Measurements from ENCODE around the gene ADAMTS8.

ADAMTS8 gene

DNA sequence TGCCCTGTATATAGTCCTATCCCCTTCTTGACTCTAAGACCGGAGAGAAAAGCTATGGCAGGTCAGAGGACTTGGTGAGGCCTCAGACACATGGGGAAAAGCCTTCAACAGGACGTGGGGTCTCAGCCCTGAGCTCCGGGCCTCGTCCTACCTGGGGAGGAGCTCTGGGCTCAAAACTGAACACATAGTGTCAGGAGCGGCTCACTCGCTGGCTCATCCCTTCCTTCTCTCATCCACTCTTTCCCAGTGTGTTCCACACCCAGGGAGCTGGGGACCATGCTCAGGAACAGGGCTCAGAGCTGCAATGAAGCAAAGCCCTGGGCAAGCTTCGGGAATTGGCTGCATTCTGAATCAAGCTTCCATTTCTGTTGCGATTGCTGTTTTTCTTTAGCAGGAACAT is 34.5 kb upstream of the ADAMTS8 start:
- DNase-seq (ENCODE audit: low read depth in 2 of 2): no peak

DNA sequence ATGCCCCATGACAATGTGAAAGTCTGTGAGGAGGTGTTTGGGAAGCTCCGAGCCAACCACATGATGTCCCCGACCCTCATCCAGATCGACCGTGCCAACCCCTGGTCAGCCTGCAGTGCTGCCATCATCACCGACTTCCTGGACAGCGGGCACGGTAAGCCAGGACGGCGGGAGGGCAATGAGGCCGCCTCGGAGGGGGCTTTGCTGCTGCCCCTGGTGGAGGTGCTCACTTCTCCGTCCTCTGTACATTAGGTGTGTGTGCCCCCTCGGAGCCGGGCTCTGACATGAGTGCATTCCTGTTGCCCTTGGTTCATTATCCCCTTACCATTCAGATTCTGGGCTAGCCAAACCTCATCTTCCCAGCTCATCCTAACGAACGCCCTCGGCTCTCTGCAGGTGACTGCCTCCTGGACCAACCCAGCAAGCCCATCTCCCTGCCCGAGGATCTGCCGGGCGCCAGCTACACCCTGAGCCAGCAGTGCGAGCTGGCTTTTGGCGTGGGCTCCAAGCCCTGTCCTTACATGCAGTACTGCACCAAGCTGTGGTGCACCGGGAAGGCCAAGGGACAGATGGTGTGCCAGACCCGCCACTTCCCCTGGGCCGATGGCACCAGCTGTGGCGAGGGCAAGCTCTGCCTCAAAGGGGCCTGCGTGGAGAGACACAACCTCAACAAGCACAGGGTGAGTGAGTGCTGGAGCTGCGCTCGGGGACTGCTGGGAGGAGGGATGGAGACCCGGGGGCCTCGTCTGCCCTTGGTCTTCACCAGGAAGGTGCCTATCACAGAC is 33.9 kb upstream of the ADAMTS8 start:
- DNase-seq (ENCODE audit: low read depth in 2 of 2): no peak

- no peak for DNase-seq (ENCODE audit: low read depth in 2 of 2)
Measured at GRCh38 chr11:130459521-130459920, 31.1 kb upstream of the ADAMTS8 start.

GRCh38 chr11:130458410-130458729 is 30.0 kb upstream of the ADAMTS8 start:
- no peak for DNase-seq (ENCODE audit: low read depth in 2 of 2)

DNA sequence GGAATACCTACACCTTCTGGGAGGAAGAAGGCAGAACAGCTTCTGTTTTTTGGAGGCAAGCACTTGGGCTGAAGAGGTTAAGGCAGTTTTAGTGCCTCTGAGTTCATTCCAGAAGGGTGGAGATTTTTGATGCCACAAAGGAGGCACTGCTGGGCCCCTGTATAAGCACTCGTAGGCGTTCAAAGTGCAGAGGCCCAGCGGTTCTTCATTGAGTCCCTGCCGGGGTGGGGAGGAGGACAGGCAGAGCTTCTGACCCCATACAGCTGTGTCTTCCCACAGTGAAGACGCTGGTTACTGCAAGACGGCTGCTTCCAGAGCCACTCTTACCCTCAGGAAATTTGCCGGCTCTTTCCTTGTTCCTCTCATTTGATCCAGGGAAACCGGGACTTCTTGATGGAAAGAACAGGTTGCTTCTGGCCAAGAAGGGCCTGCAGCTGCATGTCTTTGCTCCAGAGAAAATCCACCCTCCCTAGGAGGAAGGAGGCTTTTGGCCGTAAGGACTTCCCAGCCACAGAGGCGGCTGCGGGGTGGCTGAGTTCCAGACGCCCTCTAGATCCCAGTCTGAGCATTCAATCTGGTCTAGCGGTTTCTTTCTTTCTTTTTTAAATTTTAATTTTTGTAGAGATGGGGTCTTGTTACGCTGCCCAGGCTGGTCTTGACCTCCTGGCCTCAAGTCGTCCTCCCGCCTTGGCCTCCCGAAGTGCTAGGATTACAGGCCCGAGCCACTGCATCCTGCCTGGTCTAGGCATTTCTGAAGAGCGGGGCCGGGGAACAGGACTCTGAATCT is 29.4 kb upstream of the ADAMTS8 start:
- no peak for DNase-seq (ENCODE audit: low read depth in 2 of 2)

DNA sequence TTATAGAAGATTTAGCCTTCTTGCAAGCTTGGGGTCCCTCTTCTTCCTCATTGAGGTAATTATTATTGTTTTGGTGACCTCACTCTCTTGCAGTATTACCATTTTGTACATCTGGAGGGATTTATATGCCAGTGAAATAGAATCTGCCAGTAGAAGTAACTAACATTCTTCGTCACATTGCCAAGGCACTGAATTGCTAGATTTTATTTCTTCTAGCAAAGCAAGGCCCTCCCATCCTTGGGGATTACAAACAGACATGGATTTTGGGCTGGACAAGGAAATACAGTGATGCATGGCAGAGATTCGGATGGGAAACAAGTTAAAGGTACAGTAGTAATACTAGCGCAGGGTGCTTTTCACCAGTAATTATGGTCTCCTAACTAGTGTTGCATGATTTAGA is 27.9 kb upstream of the ADAMTS8 start:
- DNase-seq (ENCODE audit: low read depth in 2 of 2): no peak

GRCh38 chr11:130455483-130456127 is 27.2 kb upstream of the ADAMTS8 start:
- DNase-seq (ENCODE audit: low read depth in 2 of 2): no peak

- no peak for DNase-seq (ENCODE audit: low read depth in 2 of 2)
Measured at GRCh38 chr11:130454491-130455252, 26.3 kb upstream of the ADAMTS8 start.

GRCh38 chr11:130452940-130453339 is 24.5 kb upstream of the ADAMTS8 start:
- DNase-seq (ENCODE audit: low read depth in 2 of 2): no peak

DNA sequence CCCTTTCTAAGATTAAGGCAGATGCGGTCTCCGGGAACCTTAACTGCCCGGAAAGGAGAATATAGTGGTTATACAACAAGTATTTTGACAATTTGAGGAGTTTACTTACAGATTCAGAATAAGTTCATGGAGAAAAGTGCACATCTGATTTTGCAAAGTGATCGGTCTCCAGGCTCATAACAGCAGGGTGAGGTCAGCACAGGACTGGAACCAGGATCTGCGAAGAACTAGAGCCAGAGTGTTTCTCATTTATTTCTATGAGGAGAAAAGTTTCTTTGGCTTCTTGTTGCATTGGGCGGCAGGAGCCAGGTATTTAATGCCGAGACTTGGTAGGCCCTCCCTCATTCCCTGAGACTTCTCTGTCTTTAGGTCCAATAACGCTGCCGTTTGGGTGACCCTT is 23.8 kb upstream of the ADAMTS8 start:
- DNase-seq (ENCODE audit: low read depth in 2 of 2): no peak

- DNase-seq (ENCODE audit: low read depth in 2 of 2): no peak
Measured at GRCh38 chr11:130451231-130452019, 23.0 kb upstream of the ADAMTS8 start.

DNA sequence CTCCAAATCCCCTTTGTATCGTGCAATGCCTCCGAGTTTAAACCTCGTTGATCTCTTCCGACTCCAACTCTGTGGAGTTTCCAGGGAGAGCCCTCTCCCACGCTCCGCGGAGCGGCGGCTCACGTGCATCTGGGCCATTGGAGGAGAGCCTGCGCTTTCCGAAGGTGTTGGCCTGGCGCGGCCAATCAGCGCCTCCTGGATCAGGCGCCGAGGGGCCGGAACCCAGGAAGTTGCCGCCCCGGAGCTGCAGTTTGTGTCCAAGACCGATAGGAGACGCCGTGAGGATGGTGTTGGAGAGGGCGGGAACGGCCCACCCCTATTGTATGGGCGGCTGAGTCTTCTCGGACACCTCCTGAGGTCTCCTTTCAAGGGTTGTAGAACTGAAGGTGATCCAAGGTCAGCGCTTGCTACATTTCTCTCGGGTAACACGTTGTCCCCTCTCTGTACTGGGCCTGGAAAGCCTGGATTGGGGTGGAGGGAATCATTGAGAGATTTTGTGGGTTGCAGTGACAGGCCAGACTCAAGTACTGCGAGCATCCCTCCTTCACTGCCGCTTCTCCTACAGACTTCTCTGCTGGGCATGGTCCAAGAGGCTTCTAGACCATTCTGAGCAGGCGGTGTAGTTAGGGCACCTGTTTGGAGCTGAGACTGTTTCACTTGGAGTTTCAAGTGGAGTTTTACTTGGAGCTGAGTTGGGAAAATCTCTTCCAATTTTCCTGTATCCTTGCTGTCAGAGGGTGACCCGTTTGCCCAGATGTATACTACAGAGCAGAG is 21.8 kb upstream of the ADAMTS8 start:
- DNase-seq (ENCODE audit: low read depth in 2 of 2): no peak

DNA sequence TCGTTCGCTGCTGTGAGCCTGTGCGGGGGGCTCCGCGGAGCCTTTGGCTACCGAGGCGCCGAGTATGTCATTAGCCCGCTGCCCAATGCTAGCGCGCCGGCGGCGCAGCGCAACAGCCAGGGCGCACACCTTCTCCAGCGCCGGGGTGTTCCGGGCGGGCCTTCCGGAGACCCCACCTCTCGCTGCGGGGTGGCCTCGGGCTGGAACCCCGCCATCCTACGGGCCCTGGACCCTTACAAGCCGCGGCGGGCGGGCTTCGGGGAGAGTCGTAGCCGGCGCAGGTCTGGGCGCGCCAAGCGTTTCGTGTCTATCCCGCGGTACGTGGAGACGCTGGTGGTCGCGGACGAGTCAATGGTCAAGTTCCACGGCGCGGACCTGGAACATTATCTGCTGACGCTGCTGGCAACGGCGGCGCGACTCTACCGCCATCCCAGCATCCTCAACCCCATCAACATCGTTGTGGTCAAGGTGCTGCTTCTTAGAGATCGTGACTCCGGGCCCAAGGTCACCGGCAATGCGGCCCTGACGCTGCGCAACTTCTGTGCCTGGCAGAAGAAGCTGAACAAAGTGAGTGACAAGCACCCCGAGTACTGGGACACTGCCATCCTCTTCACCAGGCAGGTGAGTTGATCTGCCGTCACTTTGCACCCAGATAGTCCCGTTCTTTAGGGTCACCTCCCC is 21.0 kb upstream of the ADAMTS8 start:
- no peak for DNase-seq (ENCODE audit: low read depth in 2 of 2)

- DNase-seq (ENCODE audit: low read depth in 2 of 2): no peak
Measured at GRCh38 chr11:130448416-130449309, 20.3 kb upstream of the ADAMTS8 start, which contains the start of gene ADAMTS15. Gene ADAMTS15, plus strand, starts transcription at chr11:130448645. Its CDS starts 329 bp downstream, at chr11:130448974.

DNA sequence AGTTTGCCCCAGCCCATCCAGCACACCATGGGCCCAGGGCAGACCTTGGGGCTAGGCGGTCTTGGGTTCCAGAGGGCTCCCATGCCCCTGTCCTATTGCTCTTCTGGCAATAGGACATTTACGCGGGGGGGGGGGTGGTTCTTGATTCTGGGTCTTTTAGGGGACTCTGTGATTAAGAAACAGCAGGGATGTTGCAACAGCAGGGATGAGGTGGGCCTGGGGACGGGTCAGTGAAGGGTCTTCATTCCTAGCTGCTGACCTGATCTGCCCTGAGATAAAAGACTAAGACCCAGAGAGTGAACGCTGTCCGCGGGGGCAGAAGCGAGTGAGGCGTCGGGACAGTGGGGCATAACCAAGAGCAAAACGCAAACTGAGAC is 19.6 kb upstream of the ADAMTS8 start:
- no peak for DNase-seq (ENCODE audit: low read depth in 2 of 2)

DNA sequence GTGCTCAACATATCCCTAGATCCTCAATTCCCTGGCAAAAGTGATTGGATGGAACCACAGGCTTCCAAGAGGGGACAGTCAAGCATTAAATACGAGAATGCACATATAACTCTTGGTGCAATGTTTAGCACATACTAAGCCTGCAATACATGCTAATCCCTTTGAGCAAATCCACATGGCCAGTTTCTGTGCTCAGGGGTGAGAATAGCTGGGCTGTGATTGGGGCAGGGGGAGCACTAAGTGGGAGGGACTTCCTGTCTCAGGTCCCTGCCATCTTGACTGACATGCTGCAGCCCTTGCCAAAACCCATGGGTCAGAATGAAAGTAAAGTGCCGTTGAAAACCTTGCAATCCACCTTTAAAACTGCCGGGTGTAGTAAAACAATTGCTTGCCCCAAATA is 17.4 kb upstream of the ADAMTS8 start:
- DNase-seq (ENCODE audit: low read depth in 2 of 2): no peak

GRCh38 chr11:130442737-130443136 is 14.3 kb upstream of the ADAMTS8 start:
- no peak for DNase-seq (ENCODE audit: low read depth in 2 of 2)

GRCh38 chr11:130441719-130442118 is 13.3 kb upstream of the ADAMTS8 start:
- DNase-seq (ENCODE audit: low read depth in 2 of 2): no peak

- no peak for DNase-seq (ENCODE audit: low read depth in 2 of 2)
Measured at GRCh38 chr11:130439876-130440275, 11.5 kb upstream of the ADAMTS8 start.
